MCF 10A (cell line): ENCODE results near the gene OXER1. TPM values are rescaled to one million over a fixed set of nuclear protein-coding genes. Genes with fewer than 3 reads are reported as not detected.

Experiments used
- BruUV-seq: library from RNA; stranded (reverse); fragments of 400-500 nt; replicated peaks from 2 replicates; lab custom pipeline; 2021; lab: Mats Ljungman, UMichigan
- CTCF ChIA-PET: fragments of 300-600 bp; sonication (Branson Sonifier 250); formaldehyde crosslinking; extraction: SDS; loops from one replicate; lab custom pipeline; 2021; ENCODE audit warnings: antibody characterized with exemption, inconsistent platforms; lab: Yijun Ruan, JAX
- POLR2A ChIA-PET: fragments of 300-600, 350-650 bp; sonication (Branson Sonifier 250); formaldehyde crosslinking; extraction: SDS; loops from one replicate; lab custom pipeline; 2020; ENCODE audit warnings: antibody characterized with exemption, inconsistent platforms; lab: Yijun Ruan, JAX
- DNase-seq: peaks from one replicate; pipeline ENCODE4 v3.0.0-alpha.2; 2018; ENCODE audit not compliant: unreplicated experiment
- H3K27ac Mint-ChIP-seq: one replicate; pipeline ENCODE4 v1.8.0; 2022; ENCODE audit warnings: mild to moderate bottlenecking, low read depth, mixed read lengths; ENCODE audit not compliant: unreplicated experiment
- H3K27me3 Mint-ChIP-seq: one replicate; pipeline ENCODE4 v1.8.0; 2022; ENCODE audit warnings: mixed read lengths; ENCODE audit not compliant: insufficient read depth, unreplicated experiment
- H3K36me3 Mint-ChIP-seq: one replicate; pipeline ENCODE4 v1.8.0; 2022; ENCODE audit warnings: mild to moderate bottlenecking, moderate library complexity, mixed read lengths; ENCODE audit not compliant: insufficient read depth, unreplicated experiment
- H3K4me1 Mint-ChIP-seq: one replicate; pipeline ENCODE4 v1.8.0; 2022; ENCODE audit warnings: mixed read lengths; ENCODE audit not compliant: insufficient read depth, unreplicated experiment
- H3K4me3 Mint-ChIP-seq: one replicate; pipeline ENCODE4 v1.8.0; 2022; ENCODE audit warnings: mild to moderate bottlenecking, moderate library complexity, mixed read lengths; ENCODE audit not compliant: unreplicated experiment
- H3K9me3 Mint-ChIP-seq: one replicate; pipeline ENCODE4 v1.8.0; 2022; ENCODE audit warnings: mixed read lengths; ENCODE audit not compliant: unreplicated experiment
- CTCF ChIP-seq: fragments of 200-600 bp; IDR thresholded peaks from one replicate; pipeline ENCODE4 v1.8.0; 2022; ENCODE audit warnings: antibody characterized with exemption, mild to moderate bottlenecking; ENCODE audit not compliant: unreplicated experiment
- intact Hi-C: fragments of 100-400 bp; cut with micrococcal nuclease; formaldehyde crosslinking; loops from 2 replicates; pipeline ENCODE4 v1.14.1; 2022
- total RNA-seq: library from RNA; stranded (reverse); gene quantifications from 2 replicates; pipeline ENCODE4 v1.2.3, GENCODE V29; 2022

OXER1 gene
- total RNA-seq, 1 experiment from 2014 or later, result not detected

- Mint-ChIP-seq H3K27me3 (no peaks in the 10 kb centered on the region), H3K27ac (no peak overlapping the region), H3K9me3 (no peaks in the 10 kb centered on the region), H3K36me3 (peaks cover 14% of the 10 kb centered on the region), H3K4me1 (peaks cover 6% of the 10 kb centered on the region), H3K4me3 (no peak overlapping the region)
- no peak for DNase-seq
- POLR2A ChIA-PET, result no interaction called here
- CTCF ChIA-PET, result no interaction called here
- no TSS peak for BruUV-seq
- no peak for TF ChIP-seq CTCF
- intact Hi-C loops, result no loop called here
Observed at GRCh38 chr2:42806786-42807185, 42.9 kb upstream of the OXER1 start.

GRCh38 chr2:42804891-42805290 lies 41.0 kb upstream of the OXER1 start:
- BruUV-seq, result no TSS peak
- TF ChIP-seq CTCF, result no peak
- Mint-ChIP-seq H3K36me3 (peaks cover 6% of the 10 kb centered on the region), H3K4me3 (no peak overlapping the region), H3K27ac (no peak overlapping the region), H3K9me3 (no peaks in the 10 kb centered on the region), H3K4me1 (peaks cover 13% of the 10 kb centered on the region), H3K27me3 (no peaks in the 10 kb centered on the region)
- ChIA-PET POLR2A (interaction anchor here (0.5 kb wide), 1 partner anchor 64 kb away, joined by 3 read pairs; no protein-coding TSS in a partner anchor), CTCF (interaction anchor here (1.3 kb wide), 1 partner anchor 23 kb away, joined by 4 read pairs; no protein-coding TSS in a partner anchor)
- intact Hi-C loops, result no loop called here
- DNase-seq, result no peak

GRCh38 chr2:42804338-42804737 lies 40.4 kb upstream of the OXER1 start:
- Mint-ChIP-seq H3K4me1 (peaks cover 13% of the 10 kb centered on the region), H3K27me3 (no peaks in the 10 kb centered on the region), H3K27ac (no peak overlapping the region), H3K4me3 (no peak overlapping the region), H3K9me3 (no peaks in the 10 kb centered on the region), H3K36me3 (peaks cover 4% of the 10 kb centered on the region)
- intact Hi-C loops, result no loop called here
- ChIA-PET CTCF (no interaction called here), POLR2A (no interaction called here)
- no TSS peak for BruUV-seq
- DNase-seq, result peak; percentile 71
- no peak for TF ChIP-seq CTCF

- peaks cover 8% of the 10 kb centered on the region for H3K4me1 Mint-ChIP-seq
- ChIA-PET CTCF (no interaction called here), POLR2A (no interaction called here)
- no peak overlapping the region for H3K4me3 Mint-ChIP-seq
- no peaks in the 10 kb centered on the region for H3K9me3 Mint-ChIP-seq
- TF ChIP-seq CTCF, result no peak
- DNase-seq, result no peak
- no peaks in the 10 kb centered on the region for H3K27me3 Mint-ChIP-seq
- no peaks in the 10 kb centered on the region for H3K36me3 Mint-ChIP-seq
- intact Hi-C loops, result no loop called here
- no TSS peak for BruUV-seq
- no peak overlapping the region for H3K27ac Mint-ChIP-seq
Observed at GRCh38 chr2:42802150-42802549, 38.2 kb upstream of the OXER1 start.
